GM18505 (cell line): ENCODE measurements around the gene MICAL2.

ENCODE experiments used
- ATAC-seq: cut with Tn5 transposase; IDR thresholded peaks from one replicate; pipeline ENCODE4 v1.9.1; 2021; ENCODE audit not compliant: unreplicated experiment
- POLR2A ChIP-seq: IDR thresholded peaks from 4 replicates; pipeline ENCODE4 v1.6.1; 2011; ENCODE audit warnings: borderline replicate concordance; ENCODE audit not compliant: insufficient read depth, insufficient read length; ENCODE audit errors: extremely low read depth

The MICAL2 gene

DNA sequence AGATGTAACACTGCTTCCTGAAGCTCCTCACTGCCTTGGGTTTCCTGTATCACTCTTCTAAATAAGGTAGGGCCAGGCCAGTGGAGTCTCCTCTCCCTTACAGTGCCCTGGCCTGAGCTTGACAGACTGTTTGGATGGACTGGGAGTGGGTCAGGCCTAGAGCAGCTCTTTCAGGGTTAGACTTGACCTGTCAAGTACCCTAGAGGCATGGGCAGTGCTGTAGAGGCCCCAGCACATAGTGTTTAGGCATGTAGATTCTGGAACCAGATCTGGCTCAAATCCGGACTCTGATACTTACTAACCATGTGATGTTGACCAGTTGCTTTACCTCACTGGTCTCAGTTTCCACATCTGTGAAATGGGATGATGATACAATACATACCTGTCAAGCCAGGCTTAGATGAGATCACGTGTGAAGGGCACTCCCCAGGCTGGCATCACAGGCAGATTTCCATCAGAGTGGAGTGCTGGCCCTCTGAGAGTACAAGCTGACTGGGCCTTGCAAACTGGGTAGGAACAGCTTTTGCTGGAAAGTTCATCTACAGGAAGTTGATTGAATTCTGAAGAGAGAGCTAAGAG lies 1.4 kb upstream of the MICAL2 start:
- no peak for ATAC-seq
- no peak for TF ChIP-seq POLR2A

DNA sequence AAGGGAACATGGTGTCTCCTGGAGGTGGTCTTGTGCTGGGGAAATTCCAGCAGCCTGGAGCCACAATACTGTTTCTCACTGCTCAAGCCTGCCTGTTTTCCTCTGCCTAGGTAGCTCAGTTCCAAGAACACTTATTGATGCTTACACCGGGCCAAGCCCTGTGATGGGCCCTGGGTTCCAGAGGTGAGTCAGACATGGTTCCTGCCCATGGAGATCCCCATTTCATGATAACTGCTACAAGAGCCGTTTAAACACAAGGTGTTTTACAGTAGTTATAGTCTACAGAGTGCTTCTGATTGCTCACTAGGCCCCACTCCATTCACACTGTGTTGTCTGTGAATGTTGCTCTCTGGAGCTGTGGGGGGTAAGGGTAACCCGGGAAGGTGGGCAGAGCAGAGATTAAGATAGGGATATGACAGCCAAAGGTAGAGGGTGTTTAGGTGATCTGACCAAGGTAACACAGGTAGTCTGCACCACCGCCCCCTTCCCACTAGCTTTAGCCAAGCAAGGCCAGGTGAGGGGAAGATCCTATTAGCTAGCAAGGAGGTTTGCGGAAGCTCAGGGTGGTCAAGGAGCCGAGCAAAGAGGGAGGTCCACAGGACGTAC lies 696 bp upstream of the MICAL2 start:
- TF ChIP-seq POLR2A, result no peak
- no peak for ATAC-seq

DNA sequence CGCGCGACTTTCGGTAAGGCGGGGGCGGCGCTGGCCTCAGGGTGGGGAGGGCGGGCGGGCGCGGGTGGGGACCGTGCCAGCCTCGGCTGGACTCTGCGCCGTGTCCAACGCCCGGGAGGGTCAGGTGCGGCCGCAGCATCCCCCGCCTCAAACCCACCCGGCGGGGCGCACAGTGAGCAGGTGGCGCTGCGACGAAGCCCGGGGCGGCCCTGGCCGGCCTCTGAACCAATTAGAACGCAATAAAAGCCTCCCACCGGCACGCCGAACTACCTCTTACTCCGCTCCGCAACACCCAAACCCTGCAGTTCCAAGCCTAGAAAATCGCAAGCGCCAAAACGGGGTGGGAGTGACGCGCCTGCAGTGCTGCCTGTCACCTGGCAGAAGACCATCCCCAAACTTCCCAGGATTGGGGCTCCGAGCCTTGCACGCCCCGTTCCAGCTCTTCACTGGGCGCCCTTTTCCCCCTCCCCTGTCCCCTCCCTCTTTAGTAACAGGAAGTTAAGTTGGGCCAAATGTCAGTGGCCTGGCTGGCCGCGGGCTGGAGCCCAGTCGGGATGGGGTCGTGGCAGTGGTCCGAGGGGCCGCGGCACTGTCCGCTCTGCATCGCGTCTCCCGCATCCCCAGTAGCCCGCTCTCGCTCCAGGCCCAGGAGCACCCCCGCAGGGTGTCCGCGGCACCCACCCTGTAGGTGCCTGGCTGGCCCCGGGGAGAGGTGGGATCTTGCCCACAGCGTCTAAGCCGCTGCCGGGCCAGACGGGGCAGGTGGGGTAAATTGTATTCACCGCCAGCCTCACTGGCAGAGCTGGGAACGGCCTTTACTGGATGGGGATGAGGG lies 541 bp downstream of the MICAL2 start:
- TF ChIP-seq POLR2A, result no peak
- ATAC-seq, result peak; percentile 30

DNA sequence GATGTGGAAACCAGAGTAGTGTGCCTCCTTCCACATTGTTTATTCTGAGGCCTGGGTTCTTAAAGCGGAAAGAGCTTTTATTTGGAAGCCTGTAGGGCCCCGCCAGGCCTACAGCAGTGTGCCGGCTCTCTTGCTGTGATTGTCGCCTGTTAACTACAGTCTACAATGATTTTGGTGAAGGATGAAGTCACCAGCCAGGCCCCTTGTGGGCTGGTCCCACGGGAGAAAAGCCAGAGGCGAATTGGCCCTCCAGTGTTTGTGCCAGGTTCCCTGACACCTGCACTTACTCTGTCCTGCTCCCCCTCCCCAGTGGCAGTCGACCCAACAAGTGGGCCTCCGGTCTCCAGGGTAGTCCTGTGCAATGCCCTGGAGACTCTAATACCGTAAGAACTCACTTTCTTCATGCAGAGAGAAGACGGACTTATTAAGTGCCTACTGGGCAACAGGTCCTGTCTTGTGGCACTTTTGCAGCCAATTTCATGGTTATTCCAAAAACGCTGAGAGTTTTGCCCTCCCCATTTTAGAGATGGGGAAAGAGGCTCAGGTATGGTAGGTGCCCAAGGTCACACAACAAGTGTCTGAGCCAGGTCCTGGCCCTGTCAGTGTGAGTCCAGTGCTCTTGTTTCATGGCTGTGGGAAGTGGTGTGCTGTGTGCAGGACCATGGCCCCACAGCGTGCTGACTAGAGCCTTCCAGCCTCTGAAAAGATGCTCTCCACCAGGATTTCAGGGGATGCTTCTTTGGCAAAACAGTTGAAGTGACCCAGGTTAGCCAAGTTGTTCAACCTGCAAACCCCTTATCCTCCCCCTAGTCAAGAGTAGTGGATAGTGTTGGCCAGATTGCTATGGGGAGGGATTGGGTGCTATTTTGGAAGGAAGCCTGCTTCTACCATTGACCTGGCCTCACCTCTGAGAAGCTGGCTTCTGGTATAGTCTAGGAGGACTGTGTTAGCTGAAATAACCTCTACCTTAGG lies 1.4 kb downstream of the MICAL2 start:
- no peak for ATAC-seq

DNA sequence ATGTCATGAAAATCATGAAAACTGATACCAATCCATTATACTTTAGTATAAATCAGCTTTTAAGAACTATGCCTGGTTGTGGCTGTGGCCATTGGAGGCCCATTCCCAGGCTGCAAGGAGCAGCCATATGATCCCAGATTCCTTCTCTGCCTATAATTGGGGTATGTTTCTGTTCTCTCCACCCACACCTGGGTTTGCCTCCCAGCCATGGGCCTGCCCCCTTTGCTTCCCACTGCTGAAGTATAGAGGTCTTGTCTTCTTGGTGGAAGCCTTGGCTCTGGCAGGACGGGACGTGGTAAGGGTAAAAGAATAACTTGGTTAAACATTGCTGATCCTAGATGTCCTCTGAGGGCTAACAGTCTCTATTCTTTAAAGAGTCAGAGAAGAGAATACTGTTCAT lies 2.4 kb downstream of the MICAL2 start:
- ATAC-seq, result no peak
- TF ChIP-seq POLR2A, result no peak

More for the DNA sequence above, 1.4 kb downstream of the MICAL2 start:
- TF ChIP-seq POLR2A, result no peak

DNA sequence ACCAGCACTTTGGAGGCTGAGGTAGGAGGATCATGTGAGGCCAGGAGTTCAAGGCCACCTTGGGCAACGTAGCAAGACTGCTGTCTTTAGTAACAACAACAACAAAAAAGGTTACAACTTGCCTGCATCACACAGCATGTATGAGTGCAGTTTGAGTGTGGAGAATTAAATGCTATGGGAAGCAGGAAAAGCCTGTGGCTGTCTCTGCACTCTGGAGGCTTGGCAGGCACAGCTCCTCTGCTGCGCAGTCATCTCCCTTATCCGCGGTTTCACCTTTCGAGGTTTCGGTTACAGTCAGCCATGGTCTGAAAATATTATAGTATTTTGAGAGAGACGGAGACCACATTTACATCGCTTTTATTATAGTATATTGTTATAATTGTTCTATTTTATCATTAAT lies 2.9 kb downstream of the MICAL2 start:
- ATAC-seq, result no peak
- no peak for TF ChIP-seq POLR2A

DNA sequence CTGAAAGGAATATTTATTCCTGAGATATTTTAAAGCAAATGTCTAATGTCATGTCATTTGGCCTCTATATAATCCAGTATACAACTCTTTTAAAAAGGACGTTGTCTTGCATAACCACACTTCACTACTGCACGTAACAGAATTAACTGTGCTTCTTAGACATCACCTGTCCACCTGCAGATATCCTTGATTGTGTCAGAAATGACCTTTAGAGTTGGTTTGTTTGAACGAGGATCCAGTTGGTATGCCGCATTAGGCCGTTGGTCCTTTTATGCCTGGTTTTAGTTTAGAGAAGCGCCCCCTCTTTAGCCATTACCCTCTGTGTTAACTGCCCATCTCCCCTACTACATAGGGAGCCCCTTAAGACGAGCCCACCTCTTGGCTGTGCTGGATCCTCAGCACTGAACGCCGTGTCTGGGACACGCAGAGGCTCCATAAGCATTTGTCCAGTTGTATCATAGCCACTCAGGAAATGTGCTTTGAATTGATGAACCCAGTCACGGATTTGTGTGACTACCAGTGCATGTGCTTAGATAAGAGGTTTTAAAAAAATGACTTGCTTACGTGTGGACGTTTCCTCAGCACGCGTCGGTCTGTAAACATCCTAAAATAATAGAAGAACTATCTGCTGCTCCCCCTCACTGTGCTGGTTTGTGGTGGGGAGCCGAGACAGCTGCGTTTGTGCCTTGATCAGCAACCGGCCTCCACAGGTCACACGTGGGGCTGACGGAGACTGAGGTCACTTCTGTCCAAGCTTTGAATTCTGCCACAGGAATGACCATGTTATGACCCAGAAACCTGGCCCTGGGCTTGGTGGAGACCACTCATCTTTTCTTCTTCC lies 4.0 kb downstream of the MICAL2 start:
- TF ChIP-seq POLR2A, result no peak
- ATAC-seq, result no peak

DNA sequence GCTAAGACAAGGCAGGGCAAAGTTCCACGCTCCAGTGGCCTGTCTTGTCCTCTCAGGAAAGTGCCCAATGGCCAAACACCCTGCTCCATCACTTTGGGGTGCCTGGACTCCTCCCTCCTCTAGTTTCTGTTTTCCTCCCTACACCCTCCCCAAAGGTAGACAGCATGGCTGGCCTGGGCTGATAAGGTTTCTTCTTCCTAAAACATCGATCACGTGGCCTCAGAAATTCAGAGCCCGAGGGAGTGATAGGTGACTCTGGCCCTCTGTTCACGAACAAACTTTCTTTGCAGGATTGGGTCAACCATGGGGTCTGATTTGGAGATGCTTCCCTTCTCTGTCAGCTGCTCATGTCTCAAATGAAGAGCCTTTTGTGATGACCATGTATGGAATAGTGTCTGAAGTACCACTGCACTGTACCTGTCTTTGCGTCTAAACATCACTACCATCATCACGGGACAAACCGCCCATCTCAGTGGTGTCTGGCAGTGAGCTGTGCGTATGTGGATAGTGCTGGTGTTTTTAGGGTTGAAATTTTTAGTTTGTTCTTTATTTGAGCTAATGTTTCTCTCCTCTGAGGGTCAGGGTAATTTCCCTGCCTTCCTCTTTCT lies 6.1 kb downstream of the MICAL2 start:
- ATAC-seq, result no peak
- TF ChIP-seq POLR2A, result no peak

DNA sequence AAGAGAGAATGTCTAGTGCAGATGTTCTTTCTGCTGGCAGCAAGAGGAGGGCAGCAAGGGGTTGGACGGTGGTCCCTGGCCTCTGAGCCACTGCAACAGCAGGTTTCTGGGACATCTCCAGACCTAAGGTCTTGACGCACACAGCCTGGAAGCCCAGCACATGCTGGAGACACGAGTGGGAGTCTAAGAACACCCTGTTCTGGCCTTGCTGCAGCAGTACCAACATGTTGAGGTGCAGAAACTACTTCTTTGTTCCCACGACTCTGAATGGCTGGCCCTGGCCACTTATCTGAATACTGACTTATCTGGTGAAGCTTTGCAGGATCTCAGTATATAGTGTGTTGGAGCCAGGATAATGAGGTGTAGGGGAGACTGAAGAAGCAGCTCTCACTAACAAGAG lies 6.8 kb downstream of the MICAL2 start:
- TF ChIP-seq POLR2A, result no peak
- no peak for ATAC-seq

DNA sequence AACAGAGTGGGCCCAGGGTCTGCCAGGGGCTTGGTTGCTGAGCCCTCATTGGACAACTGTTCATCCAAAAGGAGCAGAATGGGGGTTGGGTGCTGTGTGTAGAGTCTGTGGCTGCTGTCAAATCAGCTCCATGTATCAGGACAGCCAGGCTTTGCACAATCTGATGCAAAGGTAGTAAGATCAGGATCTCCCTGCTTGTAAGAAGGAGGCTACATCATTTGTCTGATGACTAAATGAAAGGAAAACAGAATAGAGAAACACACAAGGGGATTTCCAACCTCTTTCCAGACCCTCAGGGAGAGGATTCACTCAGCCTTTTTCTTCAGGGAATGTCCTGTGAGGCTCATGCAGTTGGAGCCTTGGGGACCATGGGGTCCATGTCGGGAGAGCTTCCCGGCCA lies 7.2 kb downstream of the MICAL2 start:
- no peak for TF ChIP-seq POLR2A
- no peak for ATAC-seq

DNA sequence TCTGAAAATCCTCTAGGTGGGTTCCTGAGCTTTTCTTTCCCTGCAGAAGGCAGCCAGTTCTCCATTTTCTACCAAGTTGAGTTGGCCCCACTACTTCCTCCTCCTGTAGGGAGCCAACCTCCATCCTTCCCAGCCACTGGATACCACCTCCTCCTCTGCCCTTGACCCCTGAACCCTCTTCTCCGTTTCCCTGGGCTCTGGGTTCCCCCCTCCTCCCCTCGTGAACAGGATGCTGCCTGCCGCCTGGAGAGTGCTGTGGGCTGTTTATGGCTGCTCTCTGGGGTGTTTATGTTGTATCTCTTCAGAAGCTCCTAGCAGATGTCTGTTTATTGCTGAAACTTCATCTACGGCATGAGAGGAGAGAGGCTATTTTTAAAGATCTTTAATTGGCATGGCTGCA lies 8.6 kb downstream of the MICAL2 start:
- TF ChIP-seq POLR2A, result no peak
- no peak for ATAC-seq

DNA sequence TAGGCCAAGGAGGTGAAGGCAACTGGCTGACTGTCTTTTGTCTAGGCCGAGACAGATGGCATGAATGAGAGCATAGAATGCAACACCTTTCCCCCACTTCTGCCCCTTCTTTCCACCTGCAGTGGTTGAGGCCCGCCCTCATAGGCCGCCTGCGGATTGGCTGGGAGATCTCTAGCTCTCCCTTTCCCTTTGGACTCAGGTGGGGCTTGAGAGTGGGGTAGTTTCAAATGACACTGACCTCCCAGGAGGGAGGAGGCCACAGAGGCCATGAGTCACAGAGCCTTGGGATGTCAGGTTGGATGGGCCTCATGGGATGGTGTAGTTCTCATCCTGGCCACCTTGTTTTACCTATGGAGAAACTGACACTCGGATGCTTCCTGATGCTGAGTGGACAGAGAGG lies 9.1 kb downstream of the MICAL2 start:
- TF ChIP-seq POLR2A, result no peak
- ATAC-seq, result no peak
